Activated CD4-positive, alpha-beta memory T cell treated with anti-CD3 and anti-CD28 coated beads, Interleukin-2, amount 10 ng/mL, durations not matched to agents 7 days and 5 days (primary cell): ENCODE data around the gene PPP2R3B. TPM values are rescaled to one million over a fixed set of nuclear protein-coding genes. Genes with fewer than 3 reads are reported as not detected.
"Not testable (repeated sequence)": the region's sequence is repeated elsewhere in the genome, so short reads cannot be mapped to it uniquely, and the experiment has no call there.

Experiments
- CTCF ChIA-PET: fragments of 350-600 bp; sonication (Branson Sonifier 250); formaldehyde crosslinking; loops from one replicate; lab custom pipeline; 2021; ENCODE audit warnings: antibody characterized with exemption, inconsistent platforms; lab: Charles Lee
- POLR2A ChIA-PET: fragments of 350-600 bp; sonication (Branson Sonifier 250); formaldehyde crosslinking; loops from one replicate; lab custom pipeline; 2021; ENCODE audit warnings: antibody characterized with exemption; lab: Charles Lee
- DNase-seq: peaks from one replicate; pipeline ENCODE4 v3.0.0-alpha.2; 2020
- H3K27ac Mint-ChIP-seq: one replicate; pipeline ENCODE4 v1.8.0; 2021; ENCODE audit warnings: mild to moderate bottlenecking, mixed read lengths
- H3K27me3 Mint-ChIP-seq: one replicate; pipeline ENCODE4 v1.8.0; 2021; ENCODE audit warnings: mixed read lengths
- H3K36me3 Mint-ChIP-seq: one replicate; pipeline ENCODE4 v1.8.0; 2021; ENCODE audit warnings: low read depth, mixed read lengths
- H3K4me1 Mint-ChIP-seq: one replicate; pipeline ENCODE4 v1.8.0; 2021; ENCODE audit warnings: mixed read lengths
- H3K4me3 Mint-ChIP-seq: one replicate; pipeline ENCODE4 v1.8.0; 2021; ENCODE audit warnings: mild to moderate bottlenecking, mixed read lengths
- H3K9me3 Mint-ChIP-seq: one replicate; pipeline ENCODE4 v1.8.0; 2021; ENCODE audit warnings: mixed read lengths
- total RNA-seq, 2 experiments: library from RNA; stranded (reverse); gene quantifications; one replicate each; pipeline ENCODE4 v1.2.3, GENCODE V29; 2021

Gene PPP2R3B
- total RNA-seq, 2 experiments from 2014 or later: 26.1 to 26.3 TPM

DNA sequence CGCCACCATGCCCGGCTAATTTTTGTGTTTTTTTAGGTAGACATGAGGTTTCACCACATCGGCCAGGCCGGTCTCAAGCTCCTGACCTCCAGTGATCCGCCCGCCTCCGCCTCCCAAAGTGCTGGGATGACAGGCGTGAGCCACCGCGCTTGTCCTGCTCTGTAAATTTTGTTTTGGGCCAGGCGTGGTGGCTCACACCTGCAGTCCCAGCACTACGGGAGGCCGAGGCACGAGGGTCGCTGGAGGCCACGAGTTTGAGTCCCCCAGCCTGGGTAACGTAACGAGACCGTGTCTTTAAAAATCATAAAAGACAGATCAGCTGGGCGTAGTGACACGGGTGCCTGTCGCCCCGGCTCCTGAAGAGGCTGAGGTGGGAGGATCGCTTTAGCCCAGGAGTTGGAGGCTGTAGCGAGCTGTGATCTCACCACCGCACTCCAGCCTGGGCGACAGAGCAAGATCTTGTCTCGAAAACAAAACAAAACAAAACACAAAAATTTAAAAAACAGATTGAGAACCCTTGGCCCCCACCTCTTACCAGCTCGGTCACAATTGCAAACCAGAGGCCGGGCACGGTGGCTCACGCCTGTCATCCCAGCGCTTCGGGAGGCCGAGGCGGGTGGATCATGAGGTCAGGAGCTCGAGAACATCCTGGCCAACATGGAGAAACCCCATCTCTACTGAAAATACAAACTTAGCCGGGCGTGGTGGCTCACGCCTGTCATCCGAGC is 34.0 kb upstream of the PPP2R3B start:
- no peaks in the 10 kb centered on the region for H3K27me3 Mint-ChIP-seq
- H3K9me3 Mint-ChIP-seq: no peaks in the 10 kb centered on the region
- no peak overlapping the region for H3K4me3 Mint-ChIP-seq
- no peaks in the 10 kb centered on the region for H3K4me1 Mint-ChIP-seq
- H3K36me3 Mint-ChIP-seq: no peaks in the 10 kb centered on the region
- DNase-seq: no peak
- POLR2A ChIA-PET: no interaction called here
- CTCF ChIA-PET: no interaction called here
- H3K27ac Mint-ChIP-seq: no peak overlapping the region

GRCh38 chrX:418927-419729 is 32.4 kb upstream of the PPP2R3B start:
- Mint-ChIP-seq H3K4me3 (no peak overlapping the region), H3K9me3 (no peaks in the 10 kb centered on the region), H3K27me3 (no peaks in the 10 kb centered on the region), H3K27ac (no peak overlapping the region), H3K36me3 (no peaks in the 10 kb centered on the region), H3K4me1 (no peaks in the 10 kb centered on the region)
- ChIA-PET CTCF (no interaction called here), POLR2A (no interaction called here)
- DNase-seq: no peak

DNA sequence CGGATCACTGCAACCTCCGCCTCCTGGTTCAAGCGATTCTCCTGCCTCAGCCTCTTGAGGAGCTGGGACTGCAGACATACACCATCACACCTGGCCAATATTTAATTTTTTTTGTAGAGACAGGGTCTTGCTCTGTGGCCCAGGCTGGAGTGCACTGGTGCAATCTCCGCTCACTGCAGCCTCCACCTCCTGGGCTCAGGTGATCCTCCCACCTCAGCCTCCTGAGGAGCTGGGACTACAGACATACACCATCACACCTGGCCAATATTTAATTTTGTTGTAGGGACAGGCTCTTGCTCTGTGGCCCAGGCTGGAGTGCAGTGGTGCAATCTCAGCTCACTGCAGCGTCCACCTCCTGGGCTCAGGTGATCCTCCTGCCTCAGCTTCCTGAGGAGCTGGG is 28.8 kb upstream of the PPP2R3B start:
- POLR2A ChIA-PET, H3K27ac Mint-ChIP-seq, DNase-seq, H3K9me3 Mint-ChIP-seq, CTCF ChIA-PET, H3K4me3 Mint-ChIP-seq, H3K4me1 Mint-ChIP-seq, H3K27me3 Mint-ChIP-seq, H3K36me3 Mint-ChIP-seq: not testable (repeated sequence)

DNA sequence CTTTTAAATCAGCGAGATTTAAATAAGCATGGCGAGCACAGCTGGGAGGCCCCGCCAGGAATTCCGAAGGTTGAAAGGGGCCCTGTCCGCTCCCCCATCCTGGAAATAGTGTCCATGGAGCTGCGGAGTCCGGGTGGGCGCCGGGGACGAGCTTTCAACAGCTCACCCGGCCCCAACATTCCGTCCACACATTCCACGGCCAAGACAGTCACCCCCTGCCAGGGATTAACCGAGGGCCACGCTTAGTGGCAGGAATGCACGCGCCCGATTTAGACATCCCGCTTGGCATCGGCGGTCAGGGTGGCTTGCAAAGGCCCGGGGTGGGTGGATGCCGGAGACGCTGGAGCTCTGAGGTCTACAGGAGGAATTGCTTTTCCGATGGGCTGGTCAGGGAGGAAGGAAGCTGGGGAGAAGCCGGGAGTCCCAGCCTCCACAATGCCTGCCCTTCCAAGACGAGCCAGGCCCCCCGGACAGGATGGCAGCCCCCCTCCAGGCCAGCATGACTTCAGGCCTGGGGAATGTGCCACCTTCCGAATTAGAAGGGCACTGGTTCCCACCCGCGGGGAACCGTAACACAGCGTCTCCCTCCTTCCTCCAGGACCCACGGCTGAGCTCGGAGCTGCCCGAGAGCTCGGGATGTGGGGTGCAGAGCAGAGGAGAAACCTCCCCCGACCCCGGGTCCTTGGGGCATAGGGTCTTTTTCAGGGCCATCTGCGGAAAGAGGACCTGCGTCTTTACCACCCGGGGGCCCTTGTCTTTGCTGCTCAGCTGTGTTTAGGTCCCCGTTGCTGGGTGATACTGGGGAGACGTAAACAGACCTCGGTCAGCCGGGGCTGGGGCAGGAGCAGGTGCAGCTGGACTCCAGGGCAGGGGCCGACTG is 26.9 kb upstream of the PPP2R3B start:
- H3K4me3 Mint-ChIP-seq: no peak overlapping the region
- ChIA-PET POLR2A (no interaction called here), CTCF (no interaction called here)
- peaks cover 7% of the 10 kb centered on the region for H3K36me3 Mint-ChIP-seq
- no peak for DNase-seq
- peaks cover 5% of the 10 kb centered on the region for H3K9me3 Mint-ChIP-seq
- no peak overlapping the region for H3K27ac Mint-ChIP-seq
- H3K27me3 Mint-ChIP-seq: no peaks in the 10 kb centered on the region
- no peaks in the 10 kb centered on the region for H3K4me1 Mint-ChIP-seq

DNA sequence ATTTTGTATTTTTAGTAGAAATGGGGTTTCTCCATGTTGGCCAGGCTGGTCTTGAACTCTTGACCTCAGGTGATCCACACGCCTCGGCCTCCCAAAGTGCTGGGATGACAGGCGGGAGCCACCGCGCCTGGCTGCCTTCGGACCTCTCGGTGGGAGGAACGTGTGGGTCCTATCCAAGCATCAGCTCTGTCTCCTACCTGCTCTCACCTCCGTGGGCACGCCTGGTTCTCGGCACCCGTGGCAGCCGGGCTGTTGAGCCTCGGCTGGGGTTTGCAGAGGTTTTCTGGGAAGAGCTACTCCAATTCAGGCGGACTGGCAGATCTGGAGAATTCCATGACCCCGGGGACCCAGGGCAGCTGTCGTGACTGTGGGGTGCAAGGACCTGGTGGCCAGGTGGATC is 23.6 kb upstream of the PPP2R3B start:
- DNase-seq: no peak
- Mint-ChIP-seq H3K4me3 (no peak overlapping the region), H3K27ac (no peak overlapping the region), H3K9me3 (peaks cover 8% of the 10 kb centered on the region), H3K4me1 (no peaks in the 10 kb centered on the region), H3K27me3 (no peaks in the 10 kb centered on the region), H3K36me3 (peaks cover 7% of the 10 kb centered on the region)
- CTCF ChIA-PET: no interaction called here
- POLR2A ChIA-PET: no interaction called here

DNA sequence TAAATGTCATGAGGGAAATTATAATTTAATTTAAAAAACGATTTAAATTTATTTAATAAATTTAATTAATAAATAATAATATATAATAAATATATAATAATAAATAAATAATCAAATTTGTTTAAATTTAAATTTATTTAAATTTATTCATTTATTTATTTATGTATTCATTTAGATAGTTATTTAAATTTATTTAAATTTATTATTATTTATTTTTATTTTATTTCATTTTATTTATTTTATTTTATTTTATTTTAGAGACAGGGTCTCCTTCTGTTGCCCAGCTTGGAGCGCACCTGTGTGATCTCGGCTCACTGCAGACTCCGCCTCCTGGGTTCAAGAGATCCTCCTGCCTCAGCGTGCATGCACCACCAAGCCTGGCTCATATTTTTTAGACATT is 18.4 kb upstream of the PPP2R3B start:
- peaks cover 5% of the 10 kb centered on the region for H3K36me3 Mint-ChIP-seq
- CTCF ChIA-PET: no interaction called here
- no peak overlapping the region for H3K4me3 Mint-ChIP-seq
- POLR2A ChIA-PET: no interaction called here
- no peaks in the 10 kb centered on the region for H3K27me3 Mint-ChIP-seq
- no peaks in the 10 kb centered on the region for H3K4me1 Mint-ChIP-seq
- no peak for DNase-seq
- H3K9me3 Mint-ChIP-seq: peaks cover 12% of the 10 kb centered on the region
- no peak overlapping the region for H3K27ac Mint-ChIP-seq

DNA sequence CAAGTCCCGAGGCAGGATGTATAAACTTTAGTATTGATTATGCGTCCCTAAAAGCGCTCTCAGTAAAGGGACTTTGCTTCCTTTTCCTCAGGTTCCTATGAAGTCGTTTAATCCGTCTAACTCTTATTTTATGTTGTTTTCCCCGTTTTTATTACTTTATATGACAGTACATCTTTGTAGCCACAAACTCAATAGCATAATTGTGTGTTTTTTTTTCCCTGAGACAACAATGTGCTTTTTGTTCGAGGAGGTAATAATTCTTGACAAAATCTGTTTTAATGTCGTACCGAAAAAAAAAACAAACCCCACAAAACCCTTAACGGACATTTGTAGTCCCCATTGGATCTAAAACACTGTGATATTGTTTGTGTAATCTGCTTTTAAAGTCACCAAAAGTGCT is 17.9 kb upstream of the PPP2R3B start:
- H3K4me3 Mint-ChIP-seq: no peak overlapping the region
- H3K27me3 Mint-ChIP-seq: no peaks in the 10 kb centered on the region
- DNase-seq: no peak
- H3K4me1 Mint-ChIP-seq: no peaks in the 10 kb centered on the region
- ChIA-PET POLR2A (no interaction called here), CTCF (no interaction called here)
- H3K27ac Mint-ChIP-seq: no peak overlapping the region
- H3K36me3 Mint-ChIP-seq: peaks cover 5% of the 10 kb centered on the region
- H3K9me3 Mint-ChIP-seq: peaks cover 12% of the 10 kb centered on the region

GRCh38 chrX:402857-403256 is 16.1 kb upstream of the PPP2R3B start:
- CTCF ChIA-PET: no interaction called here
- Mint-ChIP-seq H3K27ac (no peak overlapping the region), H3K4me3 (no peak overlapping the region), H3K4me1 (no peaks in the 10 kb centered on the region), H3K36me3 (no peaks in the 10 kb centered on the region), H3K27me3 (no peaks in the 10 kb centered on the region), H3K9me3 (peaks cover 7% of the 10 kb centered on the region)
- DNase-seq: no peak
- POLR2A ChIA-PET: no interaction called here

DNA sequence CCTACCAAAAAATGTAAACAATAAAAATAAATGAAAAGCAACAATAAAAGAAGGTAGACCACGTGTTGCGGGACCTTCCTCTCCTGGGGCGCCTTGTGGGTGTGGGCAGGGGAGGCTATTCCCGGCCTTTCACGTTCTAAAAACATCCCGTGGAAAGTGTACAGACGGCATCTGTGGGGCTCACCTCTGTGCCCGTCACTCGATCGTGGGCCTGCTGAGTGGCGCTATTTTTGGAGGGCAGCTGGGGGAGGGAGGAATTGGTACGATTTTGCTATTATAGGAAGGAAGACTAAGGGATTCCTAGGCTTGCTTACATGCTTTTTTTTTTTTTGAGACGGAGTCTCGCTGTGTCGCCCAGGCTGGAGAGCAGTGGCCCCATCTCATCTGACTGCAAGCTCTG is 13.6 kb upstream of the PPP2R3B start:
- Mint-ChIP-seq H3K27me3 (no peaks in the 10 kb centered on the region), H3K4me3 (no peak overlapping the region), H3K27ac (no peak overlapping the region), H3K36me3 (no peaks in the 10 kb centered on the region), H3K4me1 (no peaks in the 10 kb centered on the region), H3K9me3 (peaks cover 4% of the 10 kb centered on the region)
- DNase-seq: no peak
- CTCF ChIA-PET: no interaction called here
- POLR2A ChIA-PET: no interaction called here

- Mint-ChIP-seq H3K4me3 (no peak overlapping the region), H3K4me1 (no peaks in the 10 kb centered on the region), H3K27me3 (no peaks in the 10 kb centered on the region), H3K27ac (no peak overlapping the region), H3K9me3 (peaks cover under 1% of the 10 kb centered on the region), H3K36me3 (no peaks in the 10 kb centered on the region)
- no peak for DNase-seq
- POLR2A ChIA-PET: no interaction called here
- CTCF ChIA-PET: no interaction called here
Observed at GRCh38 chrX:397575-397974, 10.9 kb upstream of the PPP2R3B start.

DNA sequence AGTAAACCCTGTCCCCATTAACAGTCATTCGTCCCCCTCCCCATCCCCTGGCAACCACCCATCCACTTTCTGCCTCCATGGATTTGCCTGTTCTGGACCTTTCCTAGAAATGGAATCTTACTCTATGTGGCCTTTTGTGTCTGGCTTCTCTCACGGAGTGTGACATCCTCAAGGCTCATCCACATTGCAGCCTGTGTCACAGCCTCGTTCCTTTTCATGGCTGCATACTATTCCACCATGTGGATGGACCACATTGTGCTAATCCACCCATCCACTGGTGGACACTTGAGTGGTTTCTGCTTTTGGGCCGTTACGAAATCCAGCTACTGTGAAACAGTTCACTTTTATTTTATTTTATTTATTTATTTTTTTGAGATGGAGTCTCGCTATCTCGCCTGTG is 8.1 kb upstream of the PPP2R3B start:
- Mint-ChIP-seq H3K36me3 (no peaks in the 10 kb centered on the region), H3K4me1 (no peaks in the 10 kb centered on the region), H3K27me3 (no peaks in the 10 kb centered on the region), H3K4me3 (no peak overlapping the region), H3K9me3 (no peaks in the 10 kb centered on the region), H3K27ac (no peak overlapping the region)
- POLR2A ChIA-PET: no interaction called here
- no peak for DNase-seq
- CTCF ChIA-PET: no interaction called here

- H3K27ac Mint-ChIP-seq: no peak overlapping the region
- H3K4me1 Mint-ChIP-seq: peaks cover 6% of the 10 kb centered on the region
- no peak overlapping the region for H3K4me3 Mint-ChIP-seq
- POLR2A ChIA-PET: no interaction called here
- H3K36me3 Mint-ChIP-seq: no peaks in the 10 kb centered on the region
- no peak for DNase-seq
- no peaks in the 10 kb centered on the region for H3K27me3 Mint-ChIP-seq
- no peaks in the 10 kb centered on the region for H3K9me3 Mint-ChIP-seq
- CTCF ChIA-PET: no interaction called here
Observed at GRCh38 chrX:392575-392846, 5.8 kb upstream of the PPP2R3B start.

DNA sequence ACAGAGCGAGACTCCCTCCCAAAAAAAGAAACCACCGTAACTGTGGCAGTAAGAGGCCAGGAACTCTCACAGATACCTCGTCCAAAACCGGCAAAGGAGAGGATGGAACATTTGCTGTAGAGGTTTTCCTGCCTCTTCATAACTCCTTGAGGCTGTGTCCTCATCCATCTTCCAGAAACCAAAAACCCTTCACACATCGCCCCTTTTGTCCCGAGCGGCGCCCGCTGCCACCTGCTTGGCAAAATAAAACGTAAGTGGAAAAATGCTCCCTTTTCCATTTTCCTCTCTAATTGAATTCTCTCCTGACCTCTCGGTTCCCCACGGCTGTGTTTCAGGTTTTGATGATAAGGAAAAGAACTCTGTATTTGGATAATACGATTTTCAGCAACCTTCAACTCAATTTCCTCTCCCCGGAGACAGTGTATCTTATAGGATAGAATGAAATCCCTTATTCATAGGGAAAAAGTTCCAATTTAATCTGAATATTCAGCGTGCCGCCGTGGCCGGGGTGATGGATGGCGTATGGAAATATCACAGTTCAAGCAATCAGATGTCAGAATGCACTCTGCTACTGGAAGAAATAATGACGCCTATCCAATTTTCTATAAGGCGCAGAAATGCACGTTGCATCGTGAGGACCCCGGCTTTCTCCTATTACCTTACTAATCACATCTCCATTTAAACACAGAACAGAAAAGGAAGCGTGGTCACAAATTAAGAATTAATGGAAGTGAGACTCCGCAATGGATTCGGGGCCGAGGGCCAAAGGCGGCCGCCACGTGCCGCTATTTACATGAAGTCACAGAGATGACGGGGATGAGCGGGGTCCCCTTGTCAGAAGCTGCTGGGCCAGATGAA is 5.2 kb upstream of the PPP2R3B start:
- POLR2A ChIA-PET: no interaction called here
- H3K4me3 Mint-ChIP-seq: no peak overlapping the region
- peaks cover 3% of the 10 kb centered on the region for H3K36me3 Mint-ChIP-seq
- CTCF ChIA-PET: no interaction called here
- H3K9me3 Mint-ChIP-seq: no peaks in the 10 kb centered on the region
- H3K4me1 Mint-ChIP-seq: peaks cover 11% of the 10 kb centered on the region
- DNase-seq: no peak
- H3K27me3 Mint-ChIP-seq: no peaks in the 10 kb centered on the region
- H3K27ac Mint-ChIP-seq: no peak overlapping the region
